Parathyroid adenoma (tissue), 2 donors: Measurements from ENCODE around the gene LY6G5B.

Source experiments
- H2AFZ ChIP-seq: fragments of 300-600 bp; sonication (generic); one replicate; pipeline ENCODE4 v1.7.0; 2017; ENCODE audit warnings: antibody characterized with exemption, mild to moderate bottlenecking
- H3K27ac ChIP-seq: fragments of 300-600 bp; sonication (generic); one replicate; pipeline ENCODE4 v1.7.0; 2017
- H3K27me3 ChIP-seq: fragments of 300-600 bp; sonication (generic); one replicate; pipeline ENCODE4 v1.7.0; 2017; ENCODE audit warnings: low read length; ENCODE audit not compliant: control insufficient read depth, insufficient read depth
- H3K36me3 ChIP-seq: fragments of 300-600 bp; sonication (generic); one replicate; pipeline ENCODE4 v1.7.0; 2017; ENCODE audit warnings: low read length; ENCODE audit not compliant: control insufficient read depth, insufficient read depth
- H3K4me1 ChIP-seq: fragments of 300-600 bp; sonication (generic); one replicate; pipeline ENCODE4 v1.7.0; 2017; ENCODE audit warnings: control low read depth
- H3K4me2 ChIP-seq: fragments of 300-600 bp; sonication (generic); one replicate; pipeline ENCODE4 v1.7.0; 2017; ENCODE audit warnings: low read length
- H3K4me3 ChIP-seq: fragments of 300-600 bp; sonication (generic); one replicate; pipeline ENCODE4 v1.7.0; 2017; ENCODE audit warnings: low read depth, low read length
- H3K79me2 ChIP-seq: fragments of 300-600 bp; sonication (generic); one replicate; pipeline ENCODE4 v1.7.0; 2017; ENCODE audit warnings: control low read depth
- H3K9ac ChIP-seq: fragments of 300-600 bp; sonication (generic); one replicate; pipeline ENCODE4 v1.7.0; 2017; ENCODE audit warnings: mild to moderate bottlenecking
- H3K9me3 ChIP-seq: fragments of 300-600 bp; sonication (generic); one replicate; pipeline ENCODE4 v1.7.0; 2017; ENCODE audit warnings: low read length; ENCODE audit not compliant: control insufficient read depth
- CTCF ChIP-seq: fragments of 300-600 bp; sonication (generic); IDR thresholded peaks from one replicate; pipeline ENCODE4 v1.7.0; 2017; ENCODE audit warnings: antibody characterized with exemption, mild to moderate bottlenecking
- donor health status: primary hyperparathyroidism.

Gene LY6G5B

GRCh38 chr6:31686483-31686882, 16.7 kb downstream of the LY6G5B start:
- H3K9ac ChIP-seq = no peak overlapping the region
- no peak overlapping the region for H3K4me2 ChIP-seq
- no peaks in the 10 kb centered on the region for H3K9me3 ChIP-seq
- H3K36me3 ChIP-seq = no peaks in the 10 kb centered on the region
- no peaks in the 10 kb centered on the region for H3K79me2 ChIP-seq
- no peak overlapping the region for H2AFZ ChIP-seq
- H3K27me3 ChIP-seq = no peaks in the 10 kb centered on the region
- no peak for TF ChIP-seq CTCF
- H3K4me3 ChIP-seq = no peak overlapping the region
- no peak overlapping the region for H3K27ac ChIP-seq
- no peaks in the 10 kb centered on the region for H3K4me1 ChIP-seq

GRCh38 chr6:31687321-31687720, 17.5 kb downstream of the LY6G5B start:
- H3K9me3 ChIP-seq = no peaks in the 10 kb centered on the region
- H3K4me2 ChIP-seq = no peak overlapping the region
- no peak overlapping the region for H3K4me3 ChIP-seq
- H2AFZ ChIP-seq = no peak overlapping the region
- no peaks in the 10 kb centered on the region for H3K36me3 ChIP-seq
- H3K27ac ChIP-seq = no peak overlapping the region
- H3K9ac ChIP-seq = no peak overlapping the region
- no peaks in the 10 kb centered on the region for H3K4me1 ChIP-seq
- H3K79me2 ChIP-seq = no peaks in the 10 kb centered on the region
- no peaks in the 10 kb centered on the region for H3K27me3 ChIP-seq
- no peak for TF ChIP-seq CTCF

GRCh38 chr6:31687860-31688693, 18.3 kb downstream of the LY6G5B start:
- no peaks in the 10 kb centered on the region for H3K27me3 ChIP-seq
- H3K79me2 ChIP-seq = no peaks in the 10 kb centered on the region
- no peak for TF ChIP-seq CTCF
- H3K4me2 ChIP-seq = no peak overlapping the region
- no peak overlapping the region for H3K27ac ChIP-seq
- H3K36me3 ChIP-seq = no peaks in the 10 kb centered on the region
- no peak overlapping the region for H3K9ac ChIP-seq
- H3K4me1 ChIP-seq = no peaks in the 10 kb centered on the region
- no peaks in the 10 kb centered on the region for H3K9me3 ChIP-seq
- H3K4me3 ChIP-seq = no peak overlapping the region
- H2AFZ ChIP-seq = no peak overlapping the region

GRCh38 chr6:31689249-31690110, 19.7 kb downstream of the LY6G5B start:
- Histone ChIP-seq H2AFZ (no peak overlapping the region), H3K4me2 (no peak overlapping the region), H3K79me2 (no peaks in the 10 kb centered on the region), H3K27ac (no peak overlapping the region), H3K4me1 (no peaks in the 10 kb centered on the region), H3K36me3 (no peaks in the 10 kb centered on the region), H3K9me3 (no peaks in the 10 kb centered on the region), H3K27me3 (no peaks in the 10 kb centered on the region), H3K4me3 (no peak overlapping the region), H3K9ac (no peak overlapping the region)
- TF ChIP-seq CTCF = no peak
